ENCODE measurements around the gene DGKQ.

- TF ChIP-seq SIN3A (IDR thresholded peaks at IDR 0.05; ENCODE audit: borderline replicate concordance, insufficient read depth, low read length) (no peak), POLR2AphosphoS5 (IDR thresholded peaks at IDR 0.05; ENCODE audit: low read depth, low read length) (no peak), REST (IDR thresholded peaks at IDR 0.05; ENCODE audit: insufficient read depth in 1 of 2, low read depth in 2 of 2, low read length in 2 of 2) (no peak)
These were observed 42.0 kb downstream of the DGKQ start for GRCh38 chr4:931194-931959.
